Testis (tissue), 2 donors: ENCODE data around the gene TTLL8.

Experiments used
- CTCF ChIP-seq, 3 experiments: fragments of 450-650 bp in 2 of 3; fragments of 200-600 bp in 1 of 3; sonication (generic) in 1 of 3; IDR thresholded peaks; one replicate each; pipeline ENCODE4 v1.5.1; 2016 to 2019; ENCODE audit warnings: antibody characterized with exemption in 3 of 3, mild to moderate bottlenecking in 2 of 3, moderate library complexity in 1 of 3
- POLR2A ChIP-seq: fragments of 450-650 bp; IDR thresholded peaks from one replicate; pipeline ENCODE4 v1.6.1; 2017; ENCODE audit warnings: antibody characterized with exemption, mild to moderate bottlenecking, moderate library complexity

DNA sequence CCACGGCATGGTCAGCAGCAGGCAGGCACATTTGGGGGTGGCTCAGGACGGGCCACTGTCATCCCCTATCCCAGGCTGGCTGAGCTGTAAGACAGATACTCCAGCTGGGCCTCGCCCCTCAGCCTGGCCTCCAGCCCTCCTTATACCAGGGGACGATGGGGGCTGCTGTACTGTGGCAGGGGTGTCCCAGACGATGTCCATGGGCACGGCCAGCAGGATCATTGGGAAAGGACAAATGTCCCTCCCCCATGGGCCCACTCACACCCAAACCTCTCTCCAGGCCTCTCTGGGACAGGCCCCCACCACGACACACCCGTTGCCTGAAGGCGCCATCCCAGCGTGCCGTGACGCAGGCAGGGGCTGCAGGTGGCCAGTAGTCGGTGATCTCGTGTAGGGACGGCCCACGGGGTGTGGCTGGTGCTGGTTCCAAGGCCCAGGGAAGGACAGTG, 44.0 kb downstream of the TTLL8 start:
- no peak for TF ChIP-seq CTCF (IDR thresholded peaks at IDR 0.05)
- TF ChIP-seq POLR2A, result no peak
